Measurements from ENCODE around the gene PHACTR2. TPM values are rescaled to one million over a fixed set of nuclear protein-coding genes. Genes with fewer than 3 reads are reported as not detected.

The PHACTR2 gene
- total and polyA plus RNA-seq, 2 of the 13 experiments (the other 11 are each of a cell fraction or from before 2014, with no cell fraction given) = 11.3 to 28.2 TPM

- TF ChIP-seq NFAT5 (CRISPR knock-in tag; IDR thresholded peaks at IDR 0.05) (peak; percentile 48; the same call in 1 of the 2 replicates), ZNF484 (CRISPR knock-in tag; IDR thresholded peaks at IDR 0.05; ENCODE audit: borderline replicate concordance, low read depth) (no peak), ZIK1 (CRISPR knock-in tag; IDR thresholded peaks at IDR 0.05; ENCODE audit: borderline replicate concordance, low read depth) (peak; percentile 56; the same call in 1 of the 2 replicates), ZSCAN9 (CRISPR knock-in tag; IDR thresholded peaks at IDR 0.05; ENCODE audit: borderline replicate concordance) (0 out of 2 replicates have a peak, but pooled peaks have one; percentile 20), ZSCAN5A (CRISPR knock-in tag; IDR thresholded peaks at IDR 0.05; ENCODE audit: borderline replicate concordance) (peak; percentile 16), MXI1 (IDR thresholded peaks at IDR 0.05; ENCODE audit: borderline replicate concordance, low read depth, low read length) (peak; percentile 69; the same call in 2 of the 3 replicates), ZNF878 (CRISPR knock-in tag; IDR thresholded peaks at IDR 0.05) (no peak), ZNF773 (CRISPR knock-in tag; IDR thresholded peaks at IDR 0.05; ENCODE audit: borderline replicate concordance) (peak; percentile 87; the same call in 1 of the 2 replicates), ZNF556 (CRISPR knock-in tag; IDR thresholded peaks at IDR 0.05; ENCODE audit: borderline replicate concordance) (0 out of 2 replicates have a peak, but pooled peaks have one; percentile 56), HMG20A (CRISPR knock-in tag; IDR thresholded peaks at IDR 0.05; ENCODE audit: borderline replicate concordance) (0 out of 2 replicates have a peak, but pooled peaks have one; percentile 5), RARA (CRISPR knock-in tag; IDR thresholded peaks at IDR 0.05) (peak; percentile 19; the same call in 1 of the 2 replicates), ZBTB3 (CRISPR knock-in tag; IDR thresholded peaks at IDR 0.05; ENCODE audit: borderline replicate concordance, low read depth) (no peak; the same call in 1 of the 2 replicates), DMAP1 (CRISPR knock-in tag; IDR thresholded peaks at IDR 0.05) (peak; percentile 18; the same call in 1 of the 2 replicates), REPIN1 (CRISPR knock-in tag; IDR thresholded peaks at IDR 0.05; ENCODE audit: borderline replicate concordance, low read depth) (0 out of 2 replicates have a peak, but pooled peaks have one; percentile 40), SALL2 (CRISPR knock-in tag; IDR thresholded peaks at IDR 0.05) (peak; percentile 72; the same call in 1 of the 2 replicates), ATF6 (CRISPR knock-in tag; conservative IDR thresholded peaks at IDR 0.05) (peak; percentile 19; the same call in 1 of the 2 replicates)
Observed at GRCh38 chr6:143677891-143678791, at the start of gene PHACTR2 (continued).

All from HepG2 (cell line).